DMS114 treated with DMSO at 0.1 percent for 48 hours (cell line): Measurements from ENCODE around the gene PHKB.
"Not testable (repeated sequence)": the region's sequence is repeated elsewhere in the genome, so short reads cannot be mapped to it uniquely, and the experiment has no call there.

Source experiments
- DNase-seq: peaks from one replicate; lab custom pipeline; 2025; ENCODE audit not compliant: unreplicated experiment; lab: John Stamatoyannopoulos, UW

Gene PHKB

DNA sequence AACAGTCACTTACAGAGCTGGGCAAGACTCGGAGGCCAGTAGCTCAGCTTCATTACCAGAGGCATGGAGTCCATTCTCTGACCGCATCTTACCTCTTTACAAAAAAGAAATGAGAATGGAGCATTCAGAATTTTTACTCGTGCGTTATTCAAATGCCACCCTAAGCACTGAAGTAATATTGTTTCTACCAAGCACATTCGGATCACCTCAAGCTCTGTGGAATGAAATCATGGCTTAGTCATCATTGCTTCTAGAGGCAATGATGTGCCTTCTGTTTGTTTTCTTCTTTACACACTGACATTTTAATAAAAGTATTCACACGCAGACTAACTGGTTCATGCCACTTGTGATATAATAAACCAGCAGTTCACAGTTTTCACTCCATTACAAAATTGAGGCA lies 206.8 kb downstream of the PHKB start:
- no peak for DNase-seq

DNA sequence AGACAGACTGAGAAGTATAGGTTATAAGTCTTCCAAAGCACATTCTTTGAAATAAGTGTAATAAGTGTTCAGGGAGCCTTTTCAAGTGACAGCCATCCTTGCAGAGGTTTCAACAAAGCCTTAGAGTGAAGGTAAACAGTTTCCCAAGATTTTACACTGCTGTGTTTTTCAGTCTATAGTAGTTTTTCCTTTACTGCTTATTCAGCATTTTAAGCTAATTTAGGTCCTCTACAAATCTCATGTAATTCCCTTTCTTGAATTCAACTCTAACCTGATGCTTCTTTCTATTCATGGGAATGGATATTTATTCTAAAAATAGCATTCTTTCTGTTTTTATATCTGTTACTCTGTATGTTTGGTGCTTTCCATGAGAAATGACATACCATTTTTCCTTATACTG lies 211.3 kb downstream of the PHKB start:
- no peak for DNase-seq

DNA sequence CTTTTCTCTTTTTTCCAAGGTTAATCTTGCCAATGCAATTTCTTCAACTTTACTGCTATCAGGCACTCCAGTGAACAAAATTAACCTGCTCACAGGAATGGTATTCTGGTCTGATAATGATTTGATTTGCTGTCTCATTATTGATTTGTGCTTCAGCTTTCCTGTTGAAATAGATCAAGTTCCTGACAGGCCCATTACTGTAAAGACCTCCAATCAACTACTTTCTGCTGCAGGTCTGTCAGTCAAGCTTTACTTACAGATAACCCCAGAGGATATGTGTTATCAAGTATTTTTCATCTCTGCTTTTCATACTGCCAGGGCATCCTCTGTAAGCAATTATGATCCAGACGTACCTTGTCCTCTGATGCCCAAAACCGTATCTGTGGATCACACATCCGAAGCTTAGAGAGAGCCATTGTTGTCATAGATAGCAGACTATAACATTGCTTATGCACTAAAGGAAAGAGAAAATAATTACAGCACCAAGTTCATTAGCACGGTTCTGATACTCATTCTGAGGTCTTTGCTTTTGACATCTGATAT lies 215.6 kb downstream of the PHKB start:
- no peak for DNase-seq

DNA sequence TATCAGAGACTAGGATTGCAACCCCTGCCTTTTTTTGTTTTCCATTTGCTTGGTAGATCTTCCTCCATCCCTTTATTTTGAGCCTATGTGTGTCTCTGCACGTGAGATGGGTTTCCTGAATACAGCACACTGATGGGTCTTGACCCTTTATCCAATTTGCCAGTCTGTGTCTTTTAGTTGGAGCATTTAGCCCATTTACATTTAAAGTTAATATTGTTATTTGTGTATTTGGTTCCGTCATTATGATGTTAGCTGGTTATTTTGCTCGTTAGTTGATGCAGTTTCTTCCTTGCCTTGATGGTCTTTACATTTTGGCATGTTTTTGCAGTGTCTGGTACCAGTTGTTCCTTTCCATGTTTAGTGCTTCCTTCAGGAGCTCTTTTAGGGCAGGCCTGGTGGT lies 220.4 kb downstream of the PHKB start:
- not testable (repeated sequence) for DNase-seq

DNA sequence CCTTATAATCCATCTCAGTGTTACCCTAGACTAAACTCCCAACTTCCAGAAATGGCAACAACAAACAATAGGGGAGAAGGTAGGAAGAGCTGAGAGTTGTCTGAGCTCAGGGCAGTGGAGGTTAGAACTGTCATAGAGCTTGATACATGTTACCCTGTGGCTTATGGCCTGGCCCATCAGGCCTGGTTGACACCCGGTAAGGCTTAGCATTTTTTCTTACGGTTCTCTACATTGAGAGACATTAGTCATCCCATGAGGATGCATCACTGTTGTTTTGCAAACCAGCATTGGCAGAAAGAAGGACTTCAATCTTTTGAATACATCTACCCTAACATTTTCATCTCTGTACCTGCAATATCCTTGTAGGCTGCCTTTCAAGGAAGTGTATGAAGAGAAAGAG lies 226.6 kb downstream of the PHKB start:
- DNase-seq = no peak

DNA sequence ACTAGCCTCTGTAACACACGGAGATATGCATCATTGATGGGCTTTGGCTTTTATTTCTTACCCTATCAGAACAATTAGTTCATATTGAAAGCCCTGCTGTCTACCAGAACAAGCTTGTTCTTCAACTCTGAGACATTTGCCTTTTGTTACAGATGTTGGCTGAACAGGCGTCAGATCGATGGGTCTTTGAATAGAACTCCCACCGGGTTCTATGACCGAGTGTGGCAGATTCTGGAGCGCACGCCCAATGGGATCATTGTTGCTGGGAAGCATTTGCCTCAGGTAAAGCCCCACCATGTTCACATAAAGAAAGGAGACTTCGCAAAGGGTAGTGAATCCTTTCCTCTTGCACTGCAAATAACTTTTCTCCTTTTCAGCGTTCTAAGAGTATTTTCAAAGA lies 232.1 kb downstream of the PHKB start:
- DNase-seq = no peak

DNA sequence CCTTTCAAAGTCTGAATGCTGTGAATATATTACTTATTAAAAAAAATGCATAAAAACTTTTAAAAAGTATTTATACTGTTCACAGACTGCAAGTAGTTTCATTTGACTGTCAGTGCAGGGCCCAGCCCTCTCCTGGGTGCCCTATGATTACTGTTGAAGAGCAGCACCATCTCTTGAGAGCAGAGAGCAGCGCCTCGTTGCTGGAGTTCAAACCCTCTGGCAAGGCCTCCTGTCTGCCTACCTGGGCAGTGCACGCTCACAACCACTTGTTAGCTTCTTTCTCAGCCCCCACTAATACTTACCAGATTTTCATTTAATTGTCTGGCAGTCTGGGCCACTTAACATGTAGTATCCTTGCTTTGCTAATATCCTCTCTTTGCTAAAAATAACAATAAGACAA lies 233.4 kb downstream of the PHKB start:
- no peak for DNase-seq

DNA sequence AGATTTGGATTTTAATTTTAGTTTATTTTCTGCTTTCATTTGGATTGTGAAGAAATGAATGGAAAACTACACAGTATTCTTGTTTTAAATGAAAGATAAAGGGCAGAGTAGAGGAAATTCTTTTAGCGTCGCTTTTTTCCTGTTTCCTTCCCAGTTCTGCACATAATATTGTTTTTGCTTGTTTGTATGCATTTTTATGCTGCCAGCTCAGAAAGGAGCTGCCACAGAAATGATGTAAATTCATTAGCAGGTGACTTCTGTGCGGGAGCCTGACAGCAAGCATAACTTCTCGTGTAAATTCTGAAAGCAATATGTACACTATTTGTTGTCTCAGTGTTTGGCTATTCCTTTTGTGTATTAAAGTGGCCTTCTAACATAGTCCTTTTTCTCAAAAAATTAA lies 234.6 kb downstream of the PHKB start:
- no peak for DNase-seq

DNA sequence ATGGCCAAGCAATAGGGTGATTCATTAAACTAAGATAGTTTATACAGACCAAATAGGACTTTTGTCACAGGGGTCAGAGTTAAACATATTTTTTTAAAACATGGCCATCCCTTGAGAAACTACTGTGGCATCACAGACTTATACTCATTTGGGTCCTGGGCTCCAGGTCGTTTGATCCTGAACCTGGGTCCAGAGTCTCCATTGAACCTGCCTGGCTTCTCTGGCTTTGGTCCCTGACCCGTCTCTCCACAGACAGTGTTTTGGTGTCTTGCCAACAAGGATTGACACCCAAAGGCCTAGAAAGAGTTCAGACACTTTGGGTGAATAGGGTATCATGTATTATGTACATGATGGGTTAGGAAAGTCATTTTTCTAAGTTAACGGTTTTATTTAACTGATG lies 236.7 kb downstream of the PHKB start:
- DNase-seq = no peak

DNA sequence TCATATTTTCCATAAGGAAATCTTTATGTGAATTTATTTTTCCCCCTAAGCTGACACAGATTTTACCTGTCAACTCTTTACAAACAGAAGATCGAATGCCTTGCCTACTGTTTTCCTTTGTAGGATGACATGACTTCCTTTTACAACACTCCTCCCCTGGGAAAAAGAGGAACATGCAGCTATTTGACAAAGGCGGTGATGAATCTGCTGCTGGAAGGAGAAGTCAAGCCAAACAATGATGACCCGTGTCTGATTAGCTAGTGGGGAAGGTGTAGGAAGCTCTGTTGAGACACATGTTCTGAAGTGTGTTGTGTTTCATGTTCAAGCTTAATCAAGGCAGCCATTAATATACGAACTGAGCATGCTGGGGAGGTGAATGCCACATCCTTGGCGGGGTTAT lies 238.0 kb downstream of the PHKB start:
- DNase-seq = no peak

DNA sequence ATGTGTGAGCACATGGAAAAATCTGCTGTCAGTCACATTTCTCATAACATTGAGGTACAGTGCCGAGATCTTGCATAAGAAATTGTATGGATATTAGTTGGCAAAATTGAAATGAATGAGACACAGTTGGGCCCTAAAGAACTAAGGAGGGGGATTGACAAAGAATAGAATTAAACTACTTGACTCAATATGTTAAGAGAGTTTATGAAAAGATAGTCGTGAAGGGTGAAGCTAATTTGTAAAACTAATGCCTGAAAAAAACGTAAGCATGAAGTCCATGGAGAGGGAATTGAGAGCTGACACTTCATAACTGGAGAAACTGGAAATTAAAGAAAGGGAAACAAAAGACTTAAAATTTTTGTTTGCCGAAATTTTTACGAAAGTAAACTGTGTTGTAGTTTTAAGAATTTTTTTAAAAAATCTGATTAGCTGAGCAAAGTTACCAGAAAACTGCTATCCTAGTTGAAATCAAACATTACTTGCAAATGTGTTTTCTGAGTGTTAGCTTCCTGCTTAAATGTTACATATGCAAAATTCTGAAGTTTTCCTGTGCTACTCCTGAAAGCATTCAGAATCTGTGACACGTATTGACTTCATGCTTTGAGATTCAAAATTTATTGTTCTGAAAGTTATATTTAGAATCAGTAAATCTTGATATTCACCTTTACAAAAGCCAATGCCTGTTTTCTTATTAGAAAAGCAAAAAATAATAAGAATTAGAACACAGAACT lies 239.9 kb downstream of the PHKB start:
- DNase-seq = no peak

DNA sequence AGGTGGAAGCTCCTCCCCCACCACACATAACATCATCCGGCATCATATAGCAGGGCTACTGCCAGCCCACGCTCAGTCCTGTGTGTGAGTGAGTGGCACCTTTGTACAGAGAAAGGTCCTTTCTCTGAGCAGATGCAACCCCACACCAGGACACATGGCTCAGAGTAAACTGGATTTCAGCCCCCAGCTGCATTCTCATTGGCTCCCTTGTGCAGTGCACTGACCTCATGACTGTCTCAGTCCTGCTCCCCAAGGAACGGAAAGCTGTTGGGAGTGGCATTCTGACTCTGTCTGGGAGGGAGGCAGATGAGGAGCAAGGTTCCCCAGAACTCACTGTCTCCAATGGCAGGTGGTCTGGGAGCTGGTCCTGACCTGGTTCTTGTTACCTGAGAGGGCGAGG lies 244.1 kb downstream of the PHKB start:
- no peak for DNase-seq

DNA sequence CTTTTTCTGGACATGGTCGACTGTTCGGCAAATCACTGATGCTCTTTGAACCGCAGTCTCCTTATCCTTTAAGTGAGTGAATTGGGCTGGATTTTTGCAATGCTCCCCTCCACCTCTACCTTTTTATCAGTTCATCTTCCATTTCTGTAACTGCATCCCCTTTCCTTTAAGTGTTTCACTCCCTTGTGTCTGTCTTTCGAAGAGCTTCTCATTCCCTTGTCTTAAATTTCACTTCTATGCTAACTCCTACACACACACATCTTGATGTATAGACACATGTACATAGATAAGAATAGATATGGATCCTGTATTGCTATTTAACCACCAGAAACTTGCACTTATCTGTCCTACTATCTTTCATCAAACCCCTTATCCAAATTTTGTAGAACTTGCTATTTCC lies 250.7 kb downstream of the PHKB start:
- no peak for DNase-seq

DNA sequence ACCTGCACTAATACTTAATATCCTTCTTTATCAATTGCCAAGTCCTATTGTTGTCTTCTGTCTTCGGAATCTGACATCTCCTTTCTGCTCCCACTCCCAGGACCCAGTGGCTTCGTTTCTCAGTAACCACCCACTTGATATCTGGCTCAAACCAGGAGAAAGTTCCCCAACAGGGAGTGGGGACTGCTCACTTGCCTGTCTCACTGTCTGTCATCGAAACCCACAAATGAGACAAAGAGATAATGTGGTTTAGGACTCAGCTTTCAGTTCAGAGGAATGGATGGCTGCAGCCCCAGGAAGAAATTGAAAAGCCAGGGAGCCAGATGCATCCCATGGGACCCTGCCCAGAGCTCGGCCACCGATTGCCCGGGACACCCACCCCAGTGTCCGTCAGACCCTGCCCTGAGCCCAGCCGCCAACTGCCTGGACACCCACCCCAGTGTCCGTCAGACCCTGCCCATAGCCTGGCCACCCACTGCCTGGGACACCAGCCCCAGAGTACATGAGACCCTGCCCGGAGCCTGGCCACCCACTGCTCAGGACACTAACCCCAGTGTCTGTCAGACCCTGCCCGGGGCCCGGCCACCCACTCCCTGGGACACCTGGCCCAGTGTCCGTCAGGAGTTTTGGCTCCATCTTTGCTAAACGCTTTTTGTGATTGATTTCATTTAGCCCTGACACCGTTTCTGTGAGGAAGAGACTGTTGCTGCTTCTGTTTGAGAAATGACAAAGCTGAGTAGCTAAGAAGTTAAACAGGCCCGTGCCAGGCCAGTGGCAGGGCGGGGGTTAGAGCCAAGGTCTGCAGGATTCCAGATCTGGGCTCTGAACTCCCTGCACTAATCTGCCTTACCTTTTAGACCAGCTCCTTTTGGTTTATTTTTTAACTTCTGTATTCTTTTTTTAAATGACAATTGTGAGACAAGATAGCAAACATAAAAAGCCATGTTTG lies 251.4 kb downstream of the PHKB start:
- no peak for DNase-seq

DNA sequence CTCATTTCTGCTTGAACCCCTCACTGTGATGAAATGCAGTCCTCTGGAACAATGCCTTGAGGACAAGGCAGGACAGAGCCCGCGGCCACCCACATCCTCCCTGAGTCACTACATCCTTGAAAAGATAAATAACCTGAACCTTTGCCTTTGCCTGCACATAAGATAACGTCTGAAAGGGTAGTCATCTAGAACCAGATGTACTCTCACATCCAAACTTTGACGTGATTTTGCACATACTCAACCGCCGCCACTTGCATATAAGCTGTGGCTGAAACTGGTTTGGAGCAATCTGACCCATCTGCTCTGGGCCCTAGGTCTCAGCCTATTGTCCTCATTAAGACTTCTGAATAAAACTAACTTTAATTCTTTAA lies 252.1 kb downstream of the PHKB start:
- no peak for DNase-seq

DNA sequence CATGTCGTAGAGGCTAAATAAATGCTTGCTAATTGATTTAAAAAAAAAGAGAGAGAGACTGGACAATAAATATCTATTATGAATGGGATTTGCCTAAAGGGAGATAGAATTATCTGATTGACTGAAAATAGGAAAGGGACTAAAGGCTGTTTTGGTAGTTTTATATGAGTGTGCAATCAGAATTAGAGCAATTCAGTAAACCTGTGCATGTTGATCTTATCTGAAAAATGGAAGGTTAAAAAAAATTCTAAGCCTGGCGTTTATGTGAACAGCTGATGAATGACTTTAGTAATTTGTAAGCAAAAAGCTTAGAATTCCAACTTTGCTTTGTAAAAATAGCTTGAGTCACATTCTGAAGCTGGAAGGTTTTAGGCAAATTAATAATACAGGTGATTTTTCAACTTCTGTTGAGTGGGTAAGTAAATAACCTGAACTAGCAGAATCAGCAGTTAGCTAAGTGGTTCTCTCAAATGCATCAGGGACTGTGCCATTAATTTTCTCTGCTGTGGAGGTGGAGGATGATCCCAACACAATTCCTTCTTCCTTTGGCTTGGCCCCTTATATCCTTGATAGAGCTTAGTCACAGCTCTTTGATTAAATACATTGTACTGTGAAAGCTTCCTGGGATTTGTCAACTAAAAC lies 254.4 kb downstream of the PHKB start:
- DNase-seq = no peak

DNA sequence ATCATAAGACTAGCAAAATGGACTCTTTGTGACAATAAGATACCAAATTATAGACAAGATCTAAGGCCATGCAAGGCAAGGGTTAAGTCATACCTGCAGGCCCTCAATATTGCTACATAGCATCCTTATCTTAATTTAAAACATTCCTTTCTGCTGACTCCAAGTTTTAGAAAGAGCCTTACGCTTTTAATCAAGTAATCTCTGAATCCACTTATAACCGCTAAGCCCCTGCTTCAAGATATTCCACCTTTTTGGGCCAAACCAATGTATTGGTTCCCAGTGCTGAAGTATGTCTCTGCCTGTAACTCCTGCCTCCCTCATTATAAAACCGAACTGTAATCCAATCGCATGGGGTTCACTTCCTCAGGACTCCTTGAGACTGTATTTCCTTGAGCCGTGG lies 255.4 kb downstream of the PHKB start:
- DNase-seq = no peak

DNA sequence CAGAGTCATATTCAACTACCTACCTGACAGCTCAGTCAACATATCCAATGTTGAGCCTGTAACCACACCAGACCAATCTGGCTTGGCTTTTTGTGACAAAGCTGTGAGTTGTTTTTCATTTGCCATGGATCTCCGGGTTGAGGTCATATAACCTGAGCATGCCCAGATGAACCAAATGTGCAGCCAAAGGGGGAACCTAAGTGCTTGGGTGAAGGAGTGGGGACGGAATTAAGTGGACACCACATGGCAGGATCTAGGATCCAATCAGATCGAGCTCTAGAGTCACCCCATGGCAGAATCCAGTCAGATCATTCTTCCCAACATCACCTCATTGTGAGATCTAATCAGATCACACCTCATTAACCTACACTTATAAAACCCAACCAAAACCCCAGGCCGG lies 258.6 kb downstream of the PHKB start:
- DNase-seq = no peak

DNA sequence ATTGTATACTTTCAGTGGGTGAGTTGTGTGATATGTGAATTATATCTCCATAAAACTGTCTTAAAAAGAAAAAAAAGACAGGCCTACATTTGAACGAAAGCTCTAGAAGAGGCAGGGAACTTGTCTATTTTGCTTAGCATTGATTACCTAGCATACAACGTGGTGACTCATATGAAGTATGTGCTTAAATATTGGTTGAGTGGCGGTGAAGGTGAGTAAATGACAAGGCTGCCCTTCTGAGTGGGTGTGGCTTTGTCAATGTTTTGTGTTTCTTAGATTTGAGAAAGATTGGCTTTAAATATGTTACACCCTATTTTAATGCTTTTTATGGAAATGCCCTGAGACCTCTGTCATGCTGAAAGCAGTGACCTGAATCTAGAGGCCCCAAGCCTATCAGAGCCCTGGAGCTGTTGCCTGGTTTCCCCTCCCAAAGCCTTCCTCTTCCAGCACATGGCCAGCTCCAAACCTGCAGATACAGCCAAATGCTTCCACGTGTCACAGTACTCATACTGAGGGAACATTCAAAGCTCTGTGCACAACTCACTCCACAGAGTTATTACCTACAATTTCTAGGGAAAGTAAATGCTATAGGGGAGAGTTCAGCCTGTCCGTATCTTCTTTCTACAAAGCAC lies 260.0 kb downstream of the PHKB start:
- no peak for DNase-seq

DNA sequence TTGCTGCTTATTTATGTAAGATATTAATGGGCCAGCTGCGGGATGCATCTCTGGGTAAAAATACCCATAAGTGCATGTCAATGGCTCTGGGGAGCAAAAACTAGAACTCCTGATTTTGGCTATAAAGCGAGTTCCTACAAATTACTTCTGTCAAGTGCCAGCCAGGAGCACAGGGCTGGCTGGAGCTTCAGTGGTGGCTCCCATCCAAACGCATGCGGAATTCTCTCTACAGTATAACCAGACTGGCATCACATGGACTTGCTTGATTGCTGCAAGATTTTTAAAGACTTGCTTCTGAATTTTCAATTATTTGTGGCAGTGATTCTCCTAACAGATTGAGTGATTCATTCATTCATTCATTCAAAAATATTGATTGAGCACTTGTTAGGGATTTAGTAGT lies 260.9 kb downstream of the PHKB start:
- no peak for DNase-seq

DNA sequence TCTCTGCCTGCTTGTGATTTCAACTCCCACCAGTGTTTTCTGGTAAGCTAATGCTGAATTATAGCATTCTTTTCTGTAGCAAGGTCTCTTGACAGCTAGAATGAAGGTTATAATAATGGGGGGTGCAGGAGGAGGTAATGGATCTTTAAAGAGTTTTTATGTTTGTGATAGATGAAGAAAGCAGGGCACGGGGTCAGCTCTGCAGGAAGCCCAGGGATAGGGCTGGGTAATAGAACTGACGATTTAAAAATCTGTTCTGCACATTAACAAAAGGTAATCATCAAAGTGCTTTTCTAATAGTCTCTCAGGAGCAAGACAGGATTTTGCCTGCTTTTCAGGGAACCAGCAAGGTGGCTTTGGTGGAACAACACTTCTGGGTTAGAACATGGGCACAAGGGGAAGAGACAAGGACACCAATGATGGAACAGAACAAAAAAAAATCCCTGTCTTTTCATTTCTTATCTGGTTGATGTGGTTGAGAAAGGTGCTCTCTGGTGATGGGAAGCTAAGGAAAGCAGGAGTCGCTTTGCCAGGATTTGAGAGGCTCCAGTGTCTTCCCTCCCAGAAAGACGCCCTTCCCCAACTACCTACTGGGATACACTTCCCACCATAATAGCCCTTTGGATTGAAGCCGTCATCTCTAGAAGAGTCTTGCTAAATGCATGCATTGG lies 263.1 kb downstream of the PHKB start:
- no peak for DNase-seq
